Activated CD4-positive, CD25-positive, alpha-beta regulatory T cell treated with anti-CD3 and anti-CD28 coated beads, Interleukin-2, amount 50 U/mL, for 16 hours (primary cell): ENCODE results near the gene LRRC63.
"Not testable (repeated sequence)": the region's sequence is repeated elsewhere in the genome, so short reads cannot be mapped to it uniquely, and the experiment has no call there.

Experiments used
- DNase-seq: peaks from one replicate; pipeline ENCODE4 v3.0.0-alpha.2; 2020; ENCODE audit warnings: low read depth, low spot score

LRRC63 gene, protein sequence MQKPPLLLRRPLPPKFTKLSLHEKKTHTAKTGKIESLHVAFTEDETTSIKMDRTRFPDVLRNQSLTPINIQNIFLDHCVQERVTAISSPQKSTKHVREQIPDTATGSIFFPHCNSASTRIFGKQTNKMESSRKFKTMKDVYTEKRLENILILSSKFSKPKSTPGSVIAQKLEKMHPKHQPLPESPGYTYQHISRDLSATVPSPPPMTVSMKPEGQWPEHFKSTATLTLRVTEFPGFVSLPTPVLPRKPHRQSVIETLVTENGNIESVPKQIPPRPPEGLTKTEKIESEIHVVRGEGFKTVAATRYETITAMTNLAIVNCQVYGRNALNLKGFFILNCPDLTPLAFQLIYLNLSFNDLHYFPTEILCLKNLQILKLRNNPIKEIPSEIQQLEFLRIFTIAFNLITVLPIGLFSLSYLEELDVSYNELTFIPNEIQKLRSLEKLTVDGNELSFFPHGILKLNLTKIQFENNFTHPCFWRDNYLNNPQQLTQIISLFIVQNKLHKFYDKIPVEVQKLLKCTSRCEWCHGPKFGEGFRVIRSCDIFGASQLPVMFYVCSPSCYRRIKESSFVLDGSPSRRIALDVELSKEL

DNA sequence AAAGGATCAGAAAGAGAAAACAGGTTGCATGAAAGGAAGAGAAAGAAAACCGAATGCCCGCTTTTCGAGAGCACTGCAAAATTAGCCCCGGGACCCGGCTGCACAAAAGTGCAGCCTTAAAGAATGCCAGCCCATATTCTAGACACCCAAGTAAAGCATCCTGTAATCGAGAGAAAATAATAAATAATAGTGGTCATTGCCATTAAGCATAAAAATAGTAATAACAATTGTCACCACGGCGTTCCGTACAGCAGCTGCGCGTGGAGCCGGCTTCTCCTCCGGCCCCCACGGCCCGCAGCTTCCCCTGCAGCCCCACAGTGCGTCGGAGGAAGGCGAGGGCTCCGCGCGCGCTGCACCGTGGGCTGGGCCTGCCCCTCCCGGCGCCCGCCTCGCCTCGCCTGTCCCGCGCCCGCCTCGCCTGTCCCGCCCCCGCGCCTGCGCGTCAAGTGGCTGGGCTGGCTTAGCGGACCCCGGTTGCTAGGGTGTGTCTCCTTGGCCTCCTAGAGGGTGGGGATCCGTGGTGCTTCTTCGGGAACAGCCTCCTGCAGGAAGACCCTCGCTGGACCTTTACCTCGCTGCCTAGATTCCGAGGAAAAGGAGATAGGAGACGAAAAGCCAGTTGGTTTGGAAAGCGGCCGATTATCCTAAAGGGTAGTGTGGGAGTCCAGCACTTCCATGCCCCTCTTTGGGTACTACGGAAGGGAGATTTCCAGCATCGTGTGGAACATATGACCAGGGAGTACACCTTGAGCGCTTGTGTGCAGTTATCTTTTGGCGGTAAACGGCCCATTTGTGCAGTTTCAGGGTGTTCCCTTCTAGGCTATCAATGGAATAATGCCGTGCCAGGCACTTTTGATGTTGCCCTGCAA, at the start of gene LRRC63:
LRRC63 (plus strand) TSS at position 446 of the 869 bp plus-strand sequence. CDS start 1,107 bp downstream, outside the sequence.
- DNase-seq, result peak; percentile 72

DNA sequence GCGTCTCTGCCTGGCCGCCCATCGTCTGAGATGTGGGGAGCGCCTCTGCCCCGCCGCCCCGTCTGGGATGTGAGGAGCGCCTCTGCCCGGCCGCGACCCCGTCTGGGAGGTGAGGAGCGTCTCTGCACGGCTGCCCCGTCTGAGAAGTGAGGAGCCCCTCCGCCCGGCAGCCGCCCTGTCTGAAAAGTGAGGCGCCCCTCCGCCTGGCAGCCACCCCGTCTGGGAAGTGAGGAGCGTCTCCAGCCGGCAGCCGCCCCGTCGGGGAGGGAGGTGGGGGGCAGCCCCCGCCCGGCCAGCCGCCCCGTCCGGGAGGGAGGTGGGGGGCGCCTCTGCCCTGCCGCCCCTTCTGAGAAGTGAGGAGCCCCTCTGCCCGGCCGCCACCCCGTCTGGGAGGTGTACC, 49.0 kb upstream of the LRRC63 start:
- not testable (repeated sequence) for DNase-seq

DNA sequence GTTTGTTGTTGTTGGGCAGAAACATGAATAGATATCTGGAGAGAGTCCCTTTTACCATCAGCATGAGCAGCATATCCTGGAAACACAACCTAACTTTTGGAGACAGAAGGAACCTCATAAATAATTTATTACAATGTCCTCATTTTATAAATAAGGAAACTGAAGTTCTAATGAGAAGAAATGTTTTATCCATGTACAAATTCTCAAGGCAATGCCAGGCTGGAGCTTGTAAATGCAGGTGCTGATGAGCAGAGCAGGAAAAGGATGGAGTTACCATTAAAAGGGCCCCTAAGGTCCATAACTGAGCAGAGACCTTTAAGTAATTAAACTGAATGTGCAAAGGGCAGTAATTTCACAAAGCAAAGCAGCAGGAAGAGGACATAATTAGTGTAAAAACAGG, 47.1 kb upstream of the LRRC63 start:
- no peak for DNase-seq

DNA sequence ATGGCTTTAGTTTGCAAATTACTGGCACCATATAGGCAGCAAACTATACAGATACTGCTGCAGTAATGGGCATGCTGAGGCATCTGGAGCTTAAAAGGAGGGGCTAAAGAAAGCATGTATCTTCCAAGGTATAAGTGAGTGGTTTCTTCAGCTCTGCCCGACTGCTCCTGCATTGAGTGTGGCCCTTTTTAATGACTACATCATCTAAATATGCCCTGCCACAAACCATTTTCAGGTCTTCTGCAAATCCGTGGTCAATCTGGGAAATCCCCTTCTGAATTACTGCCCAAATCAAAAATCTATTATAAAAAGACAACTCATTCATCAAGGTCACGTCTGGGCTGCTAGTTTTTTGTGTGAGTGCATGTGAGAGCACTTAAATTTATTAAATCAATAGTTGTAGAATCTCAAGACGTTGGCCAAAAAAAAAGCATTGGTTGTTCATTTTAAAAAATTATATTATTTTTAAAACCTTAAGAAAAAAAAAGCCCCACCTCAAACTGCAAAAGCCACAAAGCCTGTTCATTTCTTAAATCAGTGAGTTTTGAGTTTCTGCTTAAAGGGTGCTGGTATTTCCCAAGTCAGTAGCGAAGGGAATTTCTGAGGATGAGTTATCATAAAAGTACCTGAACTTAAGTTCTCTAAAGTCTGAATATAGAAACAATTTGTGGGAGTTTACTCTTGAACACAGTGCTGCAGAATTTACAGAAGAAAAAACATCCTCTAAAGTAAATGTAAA, 46.1 kb upstream of the LRRC63 start:
- no peak for DNase-seq

DNA sequence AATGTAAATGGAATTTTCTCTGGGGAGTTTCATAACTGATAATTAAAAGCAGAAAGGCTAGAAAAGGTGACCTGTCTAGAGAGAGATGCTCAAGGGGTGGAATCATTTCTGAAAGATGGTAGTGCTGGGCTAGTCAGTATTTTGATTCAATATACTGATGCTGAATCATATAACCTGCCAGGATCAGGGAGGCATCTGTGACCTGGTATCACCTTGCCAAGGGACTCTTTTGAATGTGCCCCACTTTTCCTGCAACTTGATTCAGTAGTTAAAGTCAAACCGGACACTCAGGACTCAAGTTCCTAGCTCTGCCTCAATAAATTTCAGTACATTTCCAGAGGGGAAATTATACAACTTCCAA, 45.5 kb upstream of the LRRC63 start:
- no peak for DNase-seq

DNA sequence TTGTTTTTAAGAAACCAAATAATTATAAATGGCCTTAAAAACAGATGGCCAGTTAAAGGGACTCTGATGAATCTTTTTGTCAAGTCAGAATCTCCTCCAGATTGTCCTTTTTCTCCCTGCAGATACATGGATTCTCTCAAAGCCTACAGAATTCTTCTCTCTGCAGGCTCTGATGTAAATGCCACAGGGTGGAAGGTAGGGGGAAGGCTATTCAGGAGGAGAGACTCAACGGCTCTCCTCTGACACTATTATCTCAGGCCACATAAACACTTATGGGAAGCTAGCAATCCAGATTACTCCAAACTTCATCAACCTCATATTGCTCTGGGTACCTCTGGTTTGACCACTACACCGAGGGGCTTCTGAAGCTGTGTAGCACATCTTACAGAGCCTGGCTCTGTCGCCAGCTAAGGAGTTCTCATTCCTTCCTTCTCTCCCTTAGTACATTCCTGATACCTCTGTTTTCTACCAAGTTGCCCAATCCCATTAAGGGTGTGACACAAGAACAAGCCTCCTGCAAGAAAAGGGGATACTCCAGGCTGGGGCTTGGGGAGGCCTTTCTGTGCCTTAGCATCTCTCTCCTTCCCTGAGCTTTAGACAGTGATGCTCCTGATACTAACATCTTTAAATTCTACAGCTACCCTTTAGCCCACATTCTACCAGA, 44.6 kb upstream of the LRRC63 start:
- DNase-seq, result no peak

DNA sequence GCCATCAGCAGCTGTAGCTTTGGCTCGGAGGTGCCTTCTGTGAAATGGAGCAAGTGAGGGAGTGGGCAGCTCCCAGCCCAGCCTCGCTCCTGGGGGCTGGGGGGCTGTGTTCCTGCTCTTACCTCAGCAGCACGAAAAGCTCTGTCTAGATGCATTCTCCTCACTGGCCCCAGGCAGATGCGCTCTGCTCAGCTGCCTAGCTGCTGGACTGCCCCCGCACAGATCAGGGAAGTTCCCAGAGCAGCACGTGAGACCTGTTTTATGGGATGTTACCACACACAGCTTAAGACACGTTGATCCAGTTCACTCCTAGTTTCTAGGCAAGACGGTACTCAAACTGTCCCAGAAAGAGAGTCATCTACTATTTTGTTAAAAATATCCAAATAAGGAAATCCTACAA, 43.4 kb upstream of the LRRC63 start:
- DNase-seq, result no peak

DNA sequence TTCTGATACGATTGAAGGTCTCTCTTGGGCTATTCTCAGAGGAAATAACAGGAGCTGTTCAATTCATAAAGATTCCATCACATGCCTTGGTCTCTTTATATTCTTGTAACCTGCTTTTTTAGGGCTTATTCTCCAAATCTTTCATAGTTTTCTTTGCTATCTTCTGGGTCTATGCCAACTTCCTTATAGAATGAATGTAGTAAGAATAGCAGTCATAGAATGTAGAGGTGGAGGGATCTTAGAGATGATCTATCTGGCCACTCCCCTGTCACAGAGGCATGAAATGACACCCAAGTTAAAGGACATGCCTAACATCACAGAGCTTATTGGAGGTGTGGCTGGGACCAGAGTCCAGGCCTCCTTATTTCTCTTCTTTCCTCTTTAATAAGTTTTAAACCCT, 42.9 kb upstream of the LRRC63 start:
- no peak for DNase-seq

DNA sequence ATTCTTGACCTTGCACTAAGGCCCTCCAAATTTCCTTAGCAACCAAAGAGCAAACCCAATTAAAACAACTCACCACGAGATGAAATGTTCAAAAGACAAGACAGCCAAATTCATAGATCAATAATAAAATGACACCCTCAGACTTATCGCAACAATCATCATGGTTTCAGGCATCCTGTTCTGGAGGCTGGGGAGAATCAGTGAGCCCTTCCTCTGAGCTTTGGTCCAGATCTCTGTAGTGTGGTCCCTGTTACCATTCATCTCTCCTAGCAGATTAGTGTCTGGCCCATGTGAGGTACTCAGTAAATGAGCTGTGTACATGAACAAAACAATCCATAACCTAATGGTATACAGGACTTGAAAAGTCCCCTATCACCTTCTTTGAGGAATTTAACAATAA, 42.0 kb upstream of the LRRC63 start:
- no peak for DNase-seq

DNA sequence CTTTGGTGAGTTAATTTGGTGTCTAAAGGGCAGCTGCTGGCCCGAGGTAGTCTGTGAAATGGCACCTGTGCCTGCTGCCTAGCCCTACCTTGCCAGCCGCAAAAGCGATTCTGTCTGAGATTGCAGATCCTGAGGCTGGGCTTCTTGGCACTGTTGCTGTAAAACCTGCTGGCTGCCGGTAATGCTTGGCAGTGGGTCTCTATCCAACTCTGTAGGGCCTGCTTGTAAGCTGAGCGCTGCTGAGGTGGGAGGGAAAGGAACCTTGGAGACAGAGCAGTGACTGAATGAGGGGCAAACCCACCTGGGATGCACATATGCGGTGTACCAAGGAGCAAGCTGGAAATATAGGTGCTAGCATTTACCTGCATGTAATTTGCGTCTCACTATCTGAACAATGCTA, 41.5 kb upstream of the LRRC63 start:
- DNase-seq, result no peak

DNA sequence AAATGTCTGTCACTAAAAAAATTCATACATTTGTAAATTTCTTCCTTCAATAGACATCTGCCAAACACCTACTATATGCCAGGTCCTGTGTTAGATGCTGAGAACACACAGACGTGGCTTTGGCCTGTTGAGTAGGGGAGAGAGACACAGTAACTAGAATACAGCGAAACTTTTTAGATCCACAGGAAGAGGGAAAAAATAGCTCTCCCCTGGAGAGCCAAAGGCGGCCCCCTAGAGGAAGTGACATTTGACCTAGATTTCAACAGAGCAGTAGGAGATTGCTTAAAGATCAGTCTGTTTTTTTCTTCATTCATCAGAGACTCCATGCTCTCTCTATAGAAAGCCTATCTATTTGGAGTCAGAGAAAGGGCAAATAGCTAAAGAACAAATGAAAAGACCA, 41.0 kb upstream of the LRRC63 start:
- DNase-seq, result no peak

DNA sequence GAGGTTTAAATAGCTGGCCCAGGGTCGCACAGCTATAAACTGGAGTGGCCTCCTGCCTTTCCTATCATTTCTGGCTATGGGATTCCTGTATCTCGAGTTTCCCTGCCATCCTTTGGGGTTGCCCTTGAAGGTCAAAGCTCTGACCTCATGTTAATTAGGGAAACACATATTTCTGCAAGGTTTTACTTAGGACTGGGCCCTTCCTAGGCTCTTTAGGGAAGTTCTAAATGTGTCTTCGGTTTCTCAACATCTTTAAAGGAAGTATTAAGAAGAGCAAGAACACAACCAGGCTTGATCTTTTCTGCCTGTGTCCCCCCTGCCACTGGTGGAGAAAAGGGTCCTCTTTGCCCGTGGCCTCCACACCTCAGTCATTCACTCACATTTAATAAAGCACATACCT, 40.5 kb upstream of the LRRC63 start:
- DNase-seq, result no peak

DNA sequence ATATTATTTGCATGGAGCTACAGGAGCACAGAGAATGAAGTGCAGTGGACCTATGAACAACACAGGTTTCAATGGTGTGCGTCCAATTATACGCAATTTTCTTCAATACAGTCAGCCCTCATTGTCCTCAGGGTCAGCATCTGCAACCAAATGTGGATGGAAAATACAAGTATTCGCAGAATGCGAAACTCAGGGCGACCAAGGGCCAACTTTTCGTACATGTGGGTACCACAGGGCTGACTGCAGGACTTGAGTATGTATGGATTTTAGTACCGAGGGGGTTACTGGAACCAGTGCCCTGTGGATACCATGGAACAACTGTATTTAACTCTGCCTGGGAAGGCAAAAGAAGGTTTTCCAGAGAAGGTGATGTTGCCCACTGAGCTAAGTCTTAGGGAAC, 40.0 kb upstream of the LRRC63 start:
- DNase-seq, result no peak

DNA sequence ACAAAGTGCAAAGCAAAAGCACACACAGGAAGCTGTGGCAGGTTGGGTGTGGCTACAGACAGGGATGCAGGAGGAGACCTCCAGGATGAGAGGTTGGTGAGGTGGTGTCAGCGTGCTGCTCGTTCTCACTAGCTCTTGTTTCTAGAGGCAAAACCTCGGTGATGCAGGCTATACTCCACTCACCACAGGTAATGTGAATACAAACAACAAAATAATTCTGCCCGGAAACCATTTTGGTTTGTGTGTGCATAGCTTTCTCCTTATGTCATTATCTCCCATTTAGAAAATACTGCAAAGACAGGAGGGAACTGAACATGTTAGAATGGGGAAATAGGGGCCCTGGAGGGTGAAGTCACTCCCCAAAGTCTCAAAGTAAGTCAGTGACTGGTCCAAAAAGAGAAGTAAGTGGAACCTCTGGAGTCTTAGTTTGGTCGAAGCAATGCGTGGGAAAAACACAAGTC, 39.2 kb upstream of the LRRC63 start:
- DNase-seq, result no peak

DNA sequence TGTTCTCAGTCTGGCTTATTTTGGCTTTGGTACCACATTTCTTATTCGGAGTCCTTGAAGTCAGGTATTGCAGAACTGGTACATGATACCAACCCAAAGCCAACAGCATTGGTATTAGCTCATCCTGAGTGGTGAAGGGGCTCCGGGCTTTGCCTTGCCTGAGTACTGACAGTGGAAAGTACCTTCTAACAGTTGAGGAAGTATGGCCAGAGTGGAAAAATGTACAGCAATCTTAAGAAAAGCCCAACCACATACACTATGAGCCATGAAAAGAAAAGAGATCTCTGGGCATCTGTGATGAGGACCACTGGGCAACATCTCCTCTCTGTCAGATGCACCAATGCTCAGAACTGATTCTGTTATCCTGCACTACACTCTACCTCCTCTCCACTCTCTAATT, 38.1 kb upstream of the LRRC63 start:
- DNase-seq, result no peak

DNA sequence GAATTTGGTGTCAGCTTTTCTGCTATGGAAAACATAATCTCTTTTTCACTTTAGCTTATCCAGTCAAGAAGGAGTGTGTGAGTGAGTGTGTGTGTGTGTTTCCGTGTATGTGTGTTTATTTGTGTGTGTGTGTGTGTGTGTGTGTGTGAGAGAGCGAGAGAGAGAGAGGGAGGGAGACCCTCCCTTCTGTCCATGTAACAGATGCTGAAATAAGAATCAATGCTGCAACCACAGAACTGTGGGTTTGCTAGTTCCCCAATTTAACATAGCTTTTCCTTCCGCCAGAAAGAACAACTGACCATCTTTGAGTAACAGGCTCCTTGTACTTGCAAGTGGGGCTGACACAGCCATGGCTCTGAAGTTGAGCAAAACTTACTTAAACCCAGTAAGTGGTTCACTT, 35.0 kb upstream of the LRRC63 start:
- no peak for DNase-seq

DNA sequence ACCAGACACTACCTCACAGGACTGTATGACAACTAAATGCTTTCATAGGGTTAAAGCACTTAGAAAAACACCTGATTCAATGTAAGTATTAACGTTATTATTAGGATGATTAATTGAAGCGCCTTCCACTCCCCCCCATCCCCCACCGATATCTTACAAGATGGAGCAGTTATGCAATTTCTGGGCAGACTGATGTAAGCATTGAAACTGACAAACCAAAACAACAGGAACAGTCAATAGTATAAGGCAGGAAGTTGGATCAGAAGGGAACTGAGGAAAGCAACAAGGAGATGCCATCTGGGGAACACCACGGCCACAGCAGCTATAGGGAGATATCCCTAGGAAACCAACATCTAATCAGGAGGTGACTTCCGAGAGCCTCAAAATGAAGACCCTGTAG, 33.6 kb upstream of the LRRC63 start:
- no peak for DNase-seq

DNA sequence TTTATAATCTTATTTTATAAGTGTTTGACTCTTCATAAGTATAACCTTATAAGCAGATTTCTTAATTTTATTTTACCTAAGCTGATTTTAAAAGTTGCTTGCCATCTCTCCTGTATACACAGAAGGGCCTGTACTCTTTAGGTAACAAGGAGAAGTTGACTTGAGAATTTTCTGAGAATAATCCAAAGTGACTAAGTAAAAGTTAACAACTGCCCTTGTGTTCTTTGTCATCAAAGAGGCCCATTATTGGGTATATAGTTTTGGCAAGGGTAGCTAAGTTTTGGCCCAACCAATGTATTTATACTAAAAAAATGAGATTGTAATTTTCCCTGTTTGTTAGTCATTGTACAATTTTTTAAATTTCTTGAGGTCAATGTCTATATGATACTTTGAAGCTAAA, 32.9 kb upstream of the LRRC63 start:
- DNase-seq, result no peak

DNA sequence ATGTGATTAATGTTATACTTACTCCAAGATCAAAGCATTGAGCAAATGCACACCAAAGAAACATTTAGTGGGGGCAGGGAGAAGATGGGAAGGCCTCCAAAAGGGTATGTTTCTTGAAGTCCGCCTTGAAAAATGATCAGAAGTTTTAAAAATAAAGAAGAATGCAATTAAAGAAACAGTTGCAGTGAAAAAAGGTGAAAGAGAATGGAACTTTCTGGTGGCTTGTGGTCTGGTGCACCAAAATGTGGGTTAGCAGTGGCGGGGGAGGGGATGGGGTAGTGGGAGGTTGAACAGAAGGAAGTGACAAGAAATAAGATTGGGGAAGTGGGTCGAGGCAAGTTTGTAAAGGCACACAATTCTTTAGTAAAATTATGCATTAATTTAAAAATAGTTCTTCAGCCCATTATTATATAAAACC, 32.2 kb upstream of the LRRC63 start:
- peak; percentile 52 for DNase-seq

DNA sequence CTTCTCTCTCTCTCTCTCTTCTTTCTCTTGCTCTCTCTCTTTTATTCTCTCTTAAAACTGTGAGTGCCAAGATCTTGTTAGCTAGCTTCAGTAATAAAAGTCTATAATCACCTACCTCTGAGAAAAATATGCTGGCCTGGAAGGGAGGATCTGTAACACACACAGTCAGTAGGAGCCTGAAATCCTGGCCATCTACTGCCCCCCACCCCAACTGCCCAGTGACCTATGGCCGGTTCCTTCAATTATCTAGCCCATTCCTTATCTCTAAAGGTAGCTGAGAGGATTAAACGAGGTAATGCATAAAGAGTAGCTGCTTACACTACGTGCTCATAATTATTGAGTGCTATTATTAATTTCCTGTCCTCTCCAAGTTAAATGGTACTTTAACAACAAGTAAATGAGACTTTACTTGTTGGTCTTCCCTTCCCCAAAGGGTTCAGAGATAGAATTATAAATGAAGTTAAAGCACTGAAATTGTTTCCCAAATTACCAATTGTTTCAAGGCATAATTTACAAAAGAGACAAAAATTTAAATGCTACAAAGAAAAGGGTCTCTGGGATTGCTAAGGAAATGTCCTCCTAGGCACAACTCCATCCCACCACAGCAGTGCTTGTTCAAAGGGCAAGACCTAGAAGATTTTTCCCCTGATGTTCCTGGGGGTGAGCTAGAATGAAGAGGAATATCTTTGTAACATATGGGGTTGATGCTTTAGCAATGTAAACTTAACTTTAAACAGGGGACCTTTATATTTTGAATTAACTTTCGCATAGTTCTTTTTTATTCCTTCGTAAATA, 31.6 kb upstream of the LRRC63 start:
- DNase-seq, result no peak
